ENCODE measurements around the gene ZDHHC14.

DNA sequence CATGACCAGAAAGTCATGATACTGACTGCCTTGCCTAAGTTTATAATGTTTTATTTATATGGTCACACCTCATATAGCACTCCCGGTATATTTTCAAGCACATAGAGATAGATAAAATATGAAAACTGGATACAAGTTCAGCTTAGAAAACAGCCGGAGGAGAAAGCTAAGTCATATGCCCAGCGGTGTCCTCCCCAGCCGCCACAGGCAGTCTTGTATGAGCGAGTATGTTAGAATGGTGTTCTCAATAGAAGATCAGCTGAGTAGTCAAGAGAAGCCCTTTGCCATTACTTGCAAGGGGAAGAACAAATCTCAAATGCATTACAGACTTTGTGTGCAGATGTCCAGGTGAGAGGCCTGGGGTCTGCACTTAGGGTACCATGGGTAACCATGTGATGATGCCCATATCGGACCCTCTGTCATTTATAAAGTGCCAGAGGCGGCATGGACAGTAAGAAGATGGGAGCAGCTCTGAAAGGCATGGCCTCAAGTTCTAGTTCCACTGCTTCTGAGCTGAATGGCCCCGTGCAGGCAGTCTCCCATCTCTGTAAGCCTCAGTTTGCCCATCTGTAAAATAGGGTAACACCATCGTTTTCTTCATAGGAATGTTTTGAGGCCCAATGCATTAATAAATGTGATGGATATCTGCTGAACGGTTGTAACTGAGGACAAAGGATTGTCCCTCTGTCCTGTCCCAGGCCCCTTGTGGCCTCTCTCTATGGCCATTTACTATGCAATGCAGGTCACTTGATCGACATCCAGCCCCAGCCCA is 246.4 kb downstream of the ZDHHC14 start:
- TF ChIP-seq EP300 (IDR thresholded peaks at IDR 0.05), result no peak
- TF ChIP-seq, protein P1, sequence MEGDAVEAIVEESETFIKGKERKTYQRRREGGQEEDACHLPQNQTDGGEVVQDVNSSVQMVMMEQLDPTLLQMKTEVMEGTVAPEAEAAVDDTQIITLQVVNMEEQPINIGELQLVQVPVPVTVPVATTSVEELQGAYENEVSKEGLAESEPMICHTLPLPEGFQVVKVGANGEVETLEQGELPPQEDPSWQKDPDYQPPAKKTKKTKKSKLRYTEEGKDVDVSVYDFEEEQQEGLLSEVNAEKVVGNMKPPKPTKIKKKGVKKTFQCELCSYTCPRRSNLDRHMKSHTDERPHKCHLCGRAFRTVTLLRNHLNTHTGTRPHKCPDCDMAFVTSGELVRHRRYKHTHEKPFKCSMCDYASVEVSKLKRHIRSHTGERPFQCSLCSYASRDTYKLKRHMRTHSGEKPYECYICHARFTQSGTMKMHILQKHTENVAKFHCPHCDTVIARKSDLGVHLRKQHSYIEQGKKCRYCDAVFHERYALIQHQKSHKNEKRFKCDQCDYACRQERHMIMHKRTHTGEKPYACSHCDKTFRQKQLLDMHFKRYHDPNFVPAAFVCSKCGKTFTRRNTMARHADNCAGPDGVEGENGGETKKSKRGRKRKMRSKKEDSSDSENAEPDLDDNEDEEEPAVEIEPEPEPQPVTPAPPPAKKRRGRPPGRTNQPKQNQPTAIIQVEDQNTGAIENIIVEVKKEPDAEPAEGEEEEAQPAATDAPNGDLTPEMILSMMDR (IDR thresholded peaks at IDR 0.05), result no peak
